HG02571 (cell line): Measurements from ENCODE around the gene PPEF1.

ENCODE experiments used
- ATAC-seq: cut with Tn5 transposase; IDR thresholded peaks from one replicate; pipeline ENCODE4 v1.9.1; 2021; ENCODE audit warnings: mild to moderate bottlenecking, moderate library complexity; ENCODE audit not compliant: unreplicated experiment

Gene PPEF1

GRCh38 chrX:18875256-18875878, 167.9 kb downstream of the PPEF1 start:
- ATAC-seq = no peak

GRCh38 chrX:18877469-18877868, 170.0 kb downstream of the PPEF1 start:
- ATAC-seq = no peak
